ENCODE data around the gene QRICH2. TPM values are rescaled to one million over a fixed set of nuclear protein-coding genes. Genes with fewer than 3 reads are reported as not detected.
"Not testable (repeated sequence)": the region's sequence is repeated elsewhere in the genome, so short reads cannot be mapped to it uniquely, and the experiment has no call there.

The QRICH2 gene
- total RNA-seq, 4 donors from 2014 or later = 2.3 to 3.1 (median 2.7) TPM

DNA sequence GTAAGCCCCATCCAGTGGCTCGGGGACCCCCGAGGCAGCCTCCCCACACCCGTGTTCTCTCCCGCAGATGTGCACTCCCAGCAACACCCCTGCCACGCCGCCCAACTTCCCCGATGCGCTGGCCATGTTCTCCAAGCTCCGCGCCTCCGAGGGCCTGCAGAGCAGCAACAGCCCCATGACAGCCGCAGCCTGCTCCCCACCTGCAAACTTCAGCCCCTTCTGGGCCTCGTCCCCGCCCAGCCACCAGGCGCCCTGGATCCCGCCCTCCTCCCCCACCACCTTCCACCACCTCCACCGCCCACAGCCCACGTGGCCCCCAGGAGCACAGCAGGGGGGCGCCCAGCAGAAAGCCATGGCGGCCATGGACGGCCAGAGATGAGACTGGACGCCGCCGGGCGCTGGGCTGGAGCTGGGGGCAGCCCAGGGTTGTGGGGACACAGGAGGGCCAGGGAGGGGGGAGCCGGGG is 37.9 kb downstream of the QRICH2 start:
- Histone ChIP-seq H3K4me1 (peaks cover 78% of the 10 kb centered on the region), H3K36me3 (peaks cover 15% of the 10 kb centered on the region), H3K4me3 (no peak overlapping the region), H3K27ac (no peak overlapping the region), H3K9me3 (no peaks in the 10 kb centered on the region), H3K27me3 (no peaks in the 10 kb centered on the region)
- TF ChIP-seq CTCF (IDR thresholded peaks at IDR 0.05) (no peak), EP300 (IDR thresholded peaks at IDR 0.05) (no peak), POLR2AphosphoS5 (IDR thresholded peaks at IDR 0.05) (no peak), POLR2A (IDR thresholded peaks at IDR 0.05) (no peak)
- no peak for DNase-seq (ENCODE audit: low spot score in 2 of 2)
- 81% methylated on average over 25 of the region's 26 CpGs for WGBS

GRCh38 chr17:76268991-76269981 is 38.8 kb downstream of the QRICH2 start:
- no peak overlapping the region for H3K4me3 ChIP-seq
- 74% methylated on average over 11 of the region's 12 CpGs for WGBS
- H3K4me1 ChIP-seq = peaks cover 80% of the 10 kb centered on the region
- H3K27ac ChIP-seq = peak overlapping the region; percentile 56
- no peaks in the 10 kb centered on the region for H3K27me3 ChIP-seq
- no peak for TF ChIP-seq POLR2A (IDR thresholded peaks at IDR 0.05)
- no peak for TF ChIP-seq CTCF (IDR thresholded peaks at IDR 0.05)
- no peak for TF ChIP-seq POLR2AphosphoS5 (IDR thresholded peaks at IDR 0.05)
- no peak for TF ChIP-seq EP300 (IDR thresholded peaks at IDR 0.05)
- no peak for DNase-seq (ENCODE audit: low spot score in 2 of 2)
- H3K36me3 ChIP-seq = peaks cover 15% of the 10 kb centered on the region
- H3K9me3 ChIP-seq = no peaks in the 10 kb centered on the region

- peaks cover 80% of the 10 kb centered on the region for H3K4me1 ChIP-seq
- peaks cover 15% of the 10 kb centered on the region for H3K36me3 ChIP-seq
- 13% methylated on average over 9 of the region's 9 CpGs for WGBS
- DNase-seq (ENCODE audit: low spot score in 2 of 2) = peak; percentile 93
- H3K4me3 ChIP-seq = peak overlapping the region; percentile 88
- H3K27ac ChIP-seq = peak overlapping the region; percentile 56
- TF ChIP-seq POLR2AphosphoS5 (IDR thresholded peaks at IDR 0.05) (peak in 1 of 3 donors; percentile 84), POLR2A (IDR thresholded peaks at IDR 0.05) (no peak)
- no peaks in the 10 kb centered on the region for H3K27me3 ChIP-seq
- no peaks in the 10 kb centered on the region for H3K9me3 ChIP-seq
Measured at GRCh38 chr17:76268015-76268749, 39.9 kb downstream of the QRICH2 start.

GRCh38 chr17:76267581-76268001 is 40.5 kb downstream of the QRICH2 start:
- not testable (repeated sequence) for H3K9me3 ChIP-seq; DNase-seq (ENCODE audit: low spot score in 2 of 2); H3K27me3 ChIP-seq
- H3K4me3 ChIP-seq = peak overlapping the region; percentile 88
- H3K36me3 ChIP-seq = peaks cover 15% of the 10 kb centered on the region
- 83% methylated on average over 13 of the region's 13 CpGs for WGBS
- H3K4me1 ChIP-seq = peaks cover 80% of the 10 kb centered on the region
- H3K27ac ChIP-seq = peak overlapping the region; percentile 56

DNA sequence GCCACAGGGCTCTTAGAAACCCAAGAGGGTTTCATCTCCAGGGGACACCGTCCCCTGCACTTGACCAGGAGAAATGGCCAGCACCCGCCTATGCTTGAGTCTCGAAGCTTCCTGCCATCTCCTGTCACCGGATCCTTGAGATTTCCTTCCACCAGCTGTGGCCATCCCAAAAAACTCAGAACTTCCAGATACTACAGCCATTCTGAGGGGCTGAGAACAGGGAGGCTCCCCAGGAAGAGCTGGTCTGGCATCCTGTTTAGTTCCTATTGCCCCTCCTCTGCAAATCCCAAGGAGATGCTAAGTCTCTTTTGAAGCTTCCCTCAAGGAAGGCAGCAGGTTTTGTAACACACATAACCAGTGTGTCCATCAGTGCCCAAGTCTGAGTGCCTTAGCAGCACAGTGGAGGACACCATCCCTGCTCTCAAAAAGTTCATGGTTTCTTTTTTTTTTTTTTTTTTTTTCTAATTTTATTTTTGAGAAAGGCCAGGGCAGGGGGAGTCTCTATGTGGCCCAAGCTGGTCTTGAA is 41.0 kb downstream of the QRICH2 start:
- no peaks in the 10 kb centered on the region for H3K27me3 ChIP-seq
- no peaks in the 10 kb centered on the region for H3K9me3 ChIP-seq
- H3K4me3 ChIP-seq = peak overlapping the region; percentile 88
- H3K36me3 ChIP-seq = peaks cover 15% of the 10 kb centered on the region
- TF ChIP-seq EP300 (IDR thresholded peaks at IDR 0.05) = no peak
- no peak for TF ChIP-seq CTCF (IDR thresholded peaks at IDR 0.05)
- no peak for DNase-seq (ENCODE audit: low spot score in 2 of 2)
- WGBS = 62% methylated on average over 4 of the region's 4 CpGs
- peaks cover 80% of the 10 kb centered on the region for H3K4me1 ChIP-seq
- peak overlapping the region; percentile 98 for H3K27ac ChIP-seq
